ENCODE data around the gene ATF7.
"Not testable (repeated sequence)": the region's sequence is repeated elsewhere in the genome, so short reads cannot be mapped to it uniquely, and the experiment has no call there.

ATF7 gene

DNA sequence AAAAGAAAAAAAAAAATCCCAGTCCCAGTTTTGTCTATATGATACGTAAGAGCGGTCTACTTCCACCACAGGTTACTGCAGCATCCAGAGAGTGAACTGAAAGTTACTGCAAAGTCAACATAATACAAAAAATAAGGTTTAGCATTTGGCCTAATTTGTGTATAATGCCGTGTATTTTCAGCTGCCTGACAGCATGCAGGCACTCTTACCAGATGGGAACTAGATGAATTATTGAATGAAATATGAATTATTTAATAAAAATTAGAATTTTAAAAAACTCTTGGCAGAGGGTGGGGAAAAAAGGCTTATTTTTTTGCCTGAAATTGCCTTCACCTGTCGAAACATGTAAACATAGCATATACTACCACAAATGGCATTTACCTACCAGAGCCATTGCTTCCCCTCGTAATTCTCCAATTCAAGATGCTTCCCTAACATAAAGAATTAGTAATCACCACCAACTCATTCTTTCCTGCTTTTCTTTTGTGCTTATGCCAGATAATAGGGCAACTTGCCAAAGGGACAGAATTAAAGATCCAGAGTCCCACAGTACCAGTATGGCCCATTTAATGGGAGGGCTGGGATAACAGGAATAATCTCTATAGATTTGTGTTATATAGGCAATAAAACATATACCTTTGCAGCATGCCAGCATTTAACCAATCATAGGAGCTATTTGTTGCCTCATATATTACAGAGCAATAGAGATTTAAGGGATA lies 31.1 kb downstream of the ATF7 start:
- DNase-seq: no peak

DNA sequence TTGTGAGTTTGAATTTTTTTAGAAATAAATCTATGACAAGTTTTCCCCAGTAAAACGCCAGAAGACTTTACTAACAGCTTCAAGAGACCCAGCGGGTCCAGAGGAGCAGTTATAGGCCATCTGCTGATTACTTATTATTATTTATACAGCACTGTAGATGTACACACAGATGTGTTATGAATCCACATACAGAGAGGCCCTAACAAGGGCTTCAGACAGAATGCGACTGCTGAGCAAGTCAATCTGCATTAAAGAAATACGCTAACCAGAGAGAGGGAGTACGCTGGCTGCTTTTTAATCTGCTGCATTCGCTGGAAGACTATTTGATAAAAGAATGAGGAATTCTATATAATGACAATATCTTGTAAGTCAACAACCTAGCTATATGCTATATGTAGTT lies 32.5 kb downstream of the ATF7 start:
- DNase-seq: no peak

- no peak for DNase-seq
These were observed 33.2 kb downstream of the ATF7 start for GRCh38 chr12:53593031-53593430.

- no peak for DNase-seq
These were observed 33.8 kb downstream of the ATF7 start for GRCh38 chr12:53592426-53592825.

GRCh38 chr12:53591301-53592206 lies 34.6 kb downstream of the ATF7 start:
- no peak for DNase-seq

- DNase-seq: no peak
These were observed 35.5 kb downstream of the ATF7 start for GRCh38 chr12:53590652-53591051.

DNA sequence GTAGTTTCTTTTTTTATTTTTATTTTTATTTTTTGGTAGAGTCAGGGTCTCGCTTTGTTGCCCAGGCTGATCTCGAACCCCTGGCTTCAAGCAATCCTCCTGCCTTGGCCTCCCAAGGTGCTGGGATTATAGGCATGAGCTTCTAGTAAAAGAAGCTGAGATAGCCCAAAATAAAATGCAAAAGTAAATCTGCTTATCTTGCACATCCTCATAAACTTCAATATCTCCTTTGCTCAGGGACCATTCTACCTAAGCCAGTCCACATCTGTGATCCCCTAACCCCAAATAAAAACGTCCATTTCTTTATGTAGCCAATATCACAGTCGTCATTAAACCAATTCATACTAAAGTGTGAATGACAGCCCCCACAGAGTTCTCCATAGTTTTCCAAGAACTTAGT lies 36.3 kb downstream of the ATF7 start:
- no peak for DNase-seq

- no peak for DNase-seq
These were observed 36.8 kb downstream of the ATF7 start for GRCh38 chr12:53589423-53589822.

GRCh38 chr12:53588123-53588522 lies 38.1 kb downstream of the ATF7 start:
- DNase-seq: no peak

DNA sequence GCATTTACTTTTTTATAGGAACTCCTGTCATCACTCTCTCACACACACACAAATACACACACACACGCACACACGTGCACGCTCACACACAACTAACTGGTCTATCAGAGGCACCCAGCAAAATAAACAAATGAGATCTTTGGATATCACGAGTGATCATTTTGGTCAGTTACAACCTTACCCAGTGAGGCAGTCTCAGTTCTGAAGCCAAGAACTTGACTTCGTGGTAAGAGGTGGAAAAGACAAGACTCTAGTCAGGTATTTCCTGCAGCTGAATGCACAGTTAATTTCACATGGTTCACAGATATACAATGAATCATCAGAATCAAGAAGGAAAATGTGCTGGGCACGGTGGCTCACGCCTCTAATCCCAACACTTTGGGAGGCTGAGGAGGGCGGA lies 39.4 kb downstream of the ATF7 start:
- no peak for DNase-seq

DNA sequence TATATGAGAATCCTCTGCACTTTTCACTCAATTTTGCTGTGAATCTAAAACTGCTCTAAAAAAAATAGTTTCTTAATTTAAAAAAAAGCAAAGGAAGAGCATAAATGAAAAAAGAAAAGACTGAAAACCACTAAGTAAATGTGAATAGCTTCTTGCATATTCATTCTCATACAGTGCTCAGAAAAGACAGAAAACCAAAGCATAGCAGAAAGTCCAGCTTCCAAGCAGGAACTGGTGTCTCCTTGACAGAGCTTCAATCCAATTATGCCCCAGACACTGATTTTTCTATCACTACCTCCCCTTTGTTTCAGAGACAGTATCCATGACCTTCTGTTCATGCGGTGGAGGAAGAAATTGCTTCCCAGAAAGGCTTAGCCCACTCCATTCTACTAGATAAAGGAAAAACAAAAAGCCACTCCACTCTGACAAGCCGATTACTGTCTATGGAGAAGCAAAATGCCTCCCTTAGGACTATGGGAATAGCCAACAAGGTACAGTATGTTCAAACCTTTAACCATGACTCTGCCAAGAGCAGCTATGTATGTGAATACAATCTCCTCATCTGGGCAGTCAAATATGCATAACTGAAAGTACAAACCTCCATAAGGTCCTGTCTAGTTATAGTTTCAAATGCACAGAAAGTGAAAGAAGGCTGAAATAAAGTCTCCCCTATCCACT lies 40.6 kb downstream of the ATF7 start:
- no peak for DNase-seq

GRCh38 chr12:53579545-53579955 lies 46.6 kb downstream of the ATF7 start:
- DNase-seq: no peak

DNA sequence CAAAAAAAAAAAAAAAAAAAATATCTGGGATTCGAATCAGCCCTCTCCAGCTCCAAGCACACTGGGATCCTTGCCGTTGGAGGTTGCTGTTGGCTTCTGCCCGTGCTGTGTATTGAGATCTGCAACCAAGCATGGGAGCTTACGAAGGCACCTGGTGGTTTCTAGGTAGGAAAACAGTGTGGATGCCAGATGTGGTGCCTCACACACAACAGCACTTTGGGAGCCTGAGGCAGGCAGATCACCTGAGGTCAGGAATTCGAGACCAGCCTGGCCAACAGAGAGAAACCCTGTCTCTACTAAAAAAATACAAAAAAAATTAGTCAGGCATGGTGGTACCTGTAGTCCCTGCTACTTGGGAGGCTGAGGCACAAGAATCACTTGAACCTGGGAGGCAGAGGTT lies 47.4 kb downstream of the ATF7 start:
- no peak for DNase-seq

- no peak for DNase-seq
These were observed 48.2 kb downstream of the ATF7 start for GRCh38 chr12:53577941-53578352.

DNA sequence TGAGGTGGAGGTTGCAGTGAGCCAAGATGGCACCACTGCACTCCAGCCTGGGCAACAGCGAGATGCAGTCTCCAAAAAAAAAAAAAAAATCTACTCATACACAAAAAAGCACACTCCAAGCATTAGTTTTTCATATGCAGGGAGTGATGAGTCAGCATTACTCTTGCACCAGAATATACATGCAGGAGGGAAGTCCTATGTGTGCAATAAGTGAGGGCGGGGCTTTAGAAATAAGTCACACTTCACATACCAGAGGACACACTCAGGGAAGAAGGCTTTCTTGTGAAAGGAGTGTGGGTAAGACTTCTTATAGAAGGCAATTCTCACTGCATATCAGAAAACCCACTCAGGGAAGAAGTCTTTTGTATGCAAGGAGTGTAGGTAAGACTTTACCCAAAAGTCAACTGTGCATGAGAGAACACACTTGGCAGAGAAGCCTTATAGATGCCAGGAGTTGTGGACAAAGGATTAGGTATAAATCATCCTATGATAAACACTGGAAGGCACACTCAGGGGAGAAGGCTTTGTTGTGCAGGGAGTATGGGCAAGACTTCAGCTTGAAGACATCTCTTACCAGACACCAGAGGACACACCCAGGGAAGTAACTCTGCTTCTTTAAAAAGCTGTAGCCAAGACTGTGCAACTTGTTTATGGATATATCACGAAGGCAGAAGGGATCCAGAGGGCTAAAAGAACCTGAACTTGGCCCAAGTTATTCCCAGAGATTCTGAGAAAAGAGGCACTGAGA lies 50.5 kb downstream of the ATF7 start:
- DNase-seq: no peak

- DNase-seq: no peak
These were observed 53.9 kb downstream of the ATF7 start for GRCh38 chr12:53572134-53572758.

- DNase-seq: no peak
These were observed 54.9 kb downstream of the ATF7 start for GRCh38 chr12:53571295-53571694.

GRCh38 chr12:53568809-53569557 lies 57.2 kb downstream of the ATF7 start:
- no peak for DNase-seq

- no peak for DNase-seq
These were observed 58.0 kb downstream of the ATF7 start for GRCh38 chr12:53567961-53568808.

GRCh38 chr12:53565376-53565775 lies 60.8 kb downstream of the ATF7 start:
- DNase-seq: not testable (repeated sequence)

GRCh38 chr12:53564941-53565340 lies 61.2 kb downstream of the ATF7 start:
- no peak for DNase-seq

Measured in GOT3 (cell line).